HG02938 (cell line): ENCODE results near the gene PNPLA6.
A peak's percentile ranks its signal among the peaks of the same experiment; 100 is the strongest.

ENCODE experiments used
- ATAC-seq: cut with Tn5 transposase; IDR thresholded peaks from one replicate; pipeline ENCODE4 v1.9.1; 2021; ENCODE audit warnings: mild to moderate bottlenecking, moderate library complexity; ENCODE audit not compliant: unreplicated experiment

The PNPLA6 gene

DNA sequence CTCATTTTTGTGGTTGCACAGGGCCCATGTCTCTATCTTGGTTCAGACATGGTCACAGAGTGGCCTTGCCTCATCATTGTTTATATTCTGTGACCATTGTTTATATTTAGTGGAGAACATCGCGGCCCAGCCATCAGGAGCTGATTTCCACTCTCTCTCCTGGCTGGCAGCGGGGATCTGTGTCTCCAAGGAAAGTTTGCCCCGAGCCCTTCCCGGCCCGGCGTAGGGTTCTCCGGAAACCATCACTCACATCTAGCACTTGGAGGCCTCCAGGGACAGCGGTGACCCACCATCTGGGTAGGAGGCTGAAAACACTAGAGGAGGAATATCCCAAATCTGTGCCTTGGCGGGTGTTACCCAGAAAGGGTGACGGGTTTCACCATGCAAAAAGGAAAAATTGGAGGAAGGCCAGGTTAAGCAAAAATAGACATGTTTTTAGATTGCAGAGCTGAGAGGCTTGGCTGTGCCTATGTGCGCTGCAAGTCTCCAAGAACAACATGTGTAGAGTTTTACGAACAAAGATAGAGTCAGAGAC lies 20.3 kb upstream of the PNPLA6 start:
- ATAC-seq: no peak

GRCh38 chr19:7515645-7516151 lies 19.8 kb upstream of the PNPLA6 start, which contains the start of gene ZNF358:
Gene ZNF358 (plus strand): TSS chr19:7516103. CDS start chr19:7519243, 3,140 bp downstream.
- ATAC-seq: no peak

- ATAC-seq: no peak
These were observed 19.2 kb upstream of the PNPLA6 start for GRCh38 chr19:7516333-7516732.

DNA sequence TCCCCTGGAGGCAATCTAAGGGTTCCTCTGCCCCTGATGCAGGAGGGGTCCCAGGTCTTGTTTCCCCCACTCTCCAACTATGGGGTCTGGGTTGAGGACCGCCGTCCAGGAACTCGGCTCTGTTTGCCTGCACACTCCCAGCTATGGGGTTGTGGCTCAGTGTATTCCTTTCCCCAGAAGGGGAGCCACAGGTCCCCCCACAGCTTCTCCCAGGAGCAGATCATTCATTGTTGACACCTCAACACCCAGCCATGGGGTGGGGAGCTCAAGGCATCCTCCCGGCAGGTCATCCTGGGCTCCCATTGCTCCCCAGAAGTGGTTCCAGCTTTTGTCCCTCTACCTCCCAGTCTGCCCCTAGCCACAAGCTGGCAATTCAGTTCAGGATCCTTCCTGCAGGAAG lies 18.6 kb upstream of the PNPLA6 start:
- ATAC-seq: no peak

- ATAC-seq: no peak
These were observed 16.0 kb upstream of the PNPLA6 start for GRCh38 chr19:7519361-7520130.

- ATAC-seq: no peak
These were observed 15.1 kb upstream of the PNPLA6 start for GRCh38 chr19:7520131-7521051.

- ATAC-seq: no peak
These were observed 13.9 kb upstream of the PNPLA6 start for GRCh38 chr19:7521551-7522071.

- peak; percentile 70 for ATAC-seq
These were observed 13.2 kb upstream of the PNPLA6 start, which contains the start of gene MCOLN1 for GRCh38 chr19:7522072-7522922. Gene MCOLN1 (plus strand): TSS chr19:7522624. CDS start chr19:7522751, 127 bp downstream.

DNA sequence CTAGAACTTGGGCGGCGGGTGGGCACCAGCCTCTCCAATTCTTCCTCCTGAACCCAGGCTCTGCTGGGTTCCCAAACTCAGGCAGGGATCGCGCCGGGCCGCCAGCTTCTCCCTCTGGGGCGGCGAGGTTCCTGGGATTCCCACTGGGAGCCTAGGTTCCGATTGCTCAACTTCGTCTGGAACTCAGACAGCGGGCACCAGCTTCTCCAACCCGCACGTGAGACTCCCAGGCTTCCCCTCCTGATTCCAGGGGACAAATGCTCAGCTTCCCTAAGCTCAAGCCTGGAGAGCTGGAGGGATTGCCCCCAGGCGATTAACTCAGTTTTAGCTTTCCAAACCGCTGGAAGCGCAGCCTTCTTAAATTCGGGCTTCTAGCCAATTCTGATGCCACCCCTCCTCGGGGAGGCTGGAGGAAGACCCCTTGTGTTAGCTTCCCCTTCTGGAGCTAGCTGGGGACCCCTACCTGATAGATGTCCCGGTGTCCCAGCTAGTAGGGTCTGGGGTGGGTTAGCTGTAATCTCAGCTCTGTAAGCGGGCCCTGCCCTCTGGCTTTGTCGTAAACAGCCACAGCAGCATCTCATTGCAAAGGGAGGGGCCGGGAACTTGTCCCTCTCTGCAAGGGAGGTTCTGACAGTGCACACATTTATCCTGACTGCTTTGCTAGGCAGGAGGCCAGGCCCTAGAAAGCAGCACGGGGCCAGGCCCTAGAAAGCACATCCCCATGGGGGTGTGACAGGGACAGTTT lies 12.4 kb upstream of the PNPLA6 start:
- peak; percentile 4 for ATAC-seq

GRCh38 chr19:7524523-7524922 lies 11.0 kb upstream of the PNPLA6 start:
- no peak for ATAC-seq

DNA sequence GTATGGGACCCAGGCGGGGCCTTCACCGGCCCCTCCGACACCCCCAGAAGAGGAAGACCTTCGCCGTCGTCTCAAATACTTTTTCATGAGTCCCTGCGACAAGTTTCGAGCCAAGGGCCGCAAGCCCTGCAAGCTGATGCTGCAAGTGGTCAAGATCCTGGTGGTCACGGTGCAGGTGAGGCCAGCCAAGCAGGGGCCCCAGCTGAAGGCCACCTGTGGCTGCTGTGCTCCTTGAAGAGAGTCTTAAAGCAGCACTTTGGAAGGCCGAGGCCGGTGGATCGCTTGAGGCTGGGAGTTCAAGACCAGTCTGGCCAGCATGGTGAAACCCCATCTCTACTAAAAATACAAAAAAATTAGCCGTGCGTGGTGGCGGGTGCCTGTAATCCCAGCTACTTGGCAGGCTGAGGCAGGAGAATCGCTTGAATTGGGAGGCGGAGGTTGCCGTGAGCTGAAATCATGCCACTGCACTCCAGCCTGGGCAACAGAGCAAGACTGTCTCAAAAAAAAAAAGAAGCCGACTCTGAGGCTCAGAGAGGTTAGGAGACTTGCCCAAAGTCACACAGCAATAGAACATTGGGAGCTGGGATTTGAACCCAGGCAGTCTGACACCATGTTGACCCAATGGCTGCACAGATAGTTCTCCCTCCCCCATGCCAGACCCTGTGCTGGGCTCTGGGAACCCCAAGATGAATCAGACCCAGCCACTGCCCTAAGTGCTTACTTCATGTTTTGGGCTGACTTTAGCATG lies 10.4 kb upstream of the PNPLA6 start:
- no peak for ATAC-seq

DNA sequence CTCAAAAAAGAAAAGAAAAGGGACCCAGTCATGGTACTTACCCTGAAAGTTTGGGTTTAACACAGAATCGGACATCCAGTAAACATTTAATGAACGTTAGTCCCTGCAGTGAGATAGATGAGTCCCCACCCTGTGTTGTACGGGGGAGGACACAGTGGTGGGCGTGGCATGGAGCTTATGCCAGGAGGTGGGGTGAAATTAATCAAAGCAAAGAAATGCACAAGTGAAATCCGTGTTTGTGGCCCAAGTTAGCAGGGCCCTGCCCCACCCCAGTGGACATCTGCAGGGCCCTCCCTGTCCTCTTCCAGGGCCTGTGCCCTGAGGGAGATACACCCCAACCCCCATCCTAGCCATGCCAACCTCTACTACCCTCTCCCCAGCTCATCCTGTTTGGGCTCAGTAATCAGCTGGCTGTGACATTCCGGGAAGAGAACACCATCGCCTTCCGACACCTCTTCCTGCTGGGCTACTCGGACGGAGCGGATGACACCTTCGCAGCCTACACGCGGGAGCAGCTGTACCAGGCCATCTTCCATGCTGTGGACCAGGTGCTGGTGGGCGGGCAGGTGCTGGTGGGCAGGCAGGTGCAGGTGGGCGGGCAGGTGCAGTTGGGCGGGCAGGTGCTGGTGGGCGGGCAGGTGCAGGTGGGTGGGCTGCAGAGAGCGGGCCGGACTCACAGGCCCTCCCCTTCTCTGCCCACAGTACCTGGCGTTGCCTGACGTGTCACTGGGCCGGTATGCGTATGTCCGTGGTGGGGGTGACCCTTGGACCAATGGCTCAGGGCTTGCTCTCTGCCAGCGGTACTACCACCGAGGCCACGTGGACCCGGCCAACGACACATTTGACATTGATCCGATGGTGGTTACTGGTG lies 9.2 kb upstream of the PNPLA6 start:
- no peak for ATAC-seq

- no peak for ATAC-seq
These were observed 7.9 kb upstream of the PNPLA6 start for GRCh38 chr19:7527516-7528191.

GRCh38 chr19:7528192-7528519 lies 7.4 kb upstream of the PNPLA6 start:
- ATAC-seq: no peak

- ATAC-seq: no peak
These were observed 6.8 kb upstream of the PNPLA6 start for GRCh38 chr19:7528522-7529245.

DNA sequence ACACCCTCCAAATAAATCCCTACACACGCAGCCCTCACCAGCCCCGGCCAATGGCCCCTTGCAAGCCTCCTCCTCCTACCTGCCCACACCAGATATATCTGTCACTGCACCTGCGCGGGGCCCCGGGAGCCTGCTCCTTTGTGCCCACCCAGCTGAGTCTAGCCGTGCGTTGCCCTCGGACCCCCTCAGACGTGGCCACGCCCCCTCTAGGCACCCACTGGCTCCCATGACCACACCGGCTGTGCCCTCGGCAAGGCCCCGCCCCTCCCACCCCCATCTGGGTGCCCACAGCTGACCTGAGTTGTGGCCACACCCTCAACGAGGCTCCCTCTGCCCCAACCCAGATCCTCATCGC lies 6.3 kb upstream of the PNPLA6 start:
- no peak for ATAC-seq
